Mucosa of descending colon (tissue), 3 donors: ENCODE data around the gene MSI2. TPM values are rescaled to one million over a fixed set of nuclear protein-coding genes. Genes with fewer than 3 reads are reported as not detected.

Experiments used
- ATAC-seq: fragments of 200-7000 bp; cut with Tn5 transposase; one replicate; pipeline ENCODE4 v1.9.1; 2020; ENCODE audit warnings: mild to moderate bottlenecking, moderate library complexity
- DNase-seq, 3 donors: peaks; one replicate each; pipeline ENCODE4 v3.0.0-alpha.2; 2020
- H3K36me3 ChIP-seq: fragments of 200-600 bp; one replicate; pipeline ENCODE4 v1.8.0; 2021; ENCODE audit warnings: low read depth, mild to moderate bottlenecking
- H3K4me1 ChIP-seq: fragments of 200-600 bp; one replicate; pipeline ENCODE4 v1.8.0; 2021; ENCODE audit warnings: low read depth, mild to moderate bottlenecking
- H3K4me3 ChIP-seq: fragments of 200-600 bp; one replicate; pipeline ENCODE4 v1.8.0; 2021; ENCODE audit warnings: mild to moderate bottlenecking
- H3K9me3 ChIP-seq: fragments of 200-600 bp; one replicate; pipeline ENCODE4 v1.8.0; 2021; ENCODE audit warnings: mild to moderate bottlenecking
- CTCF ChIP-seq: fragments of 200-600 bp; IDR thresholded peaks from one replicate; pipeline ENCODE4 v1.8.0; 2022; ENCODE audit warnings: antibody characterized with exemption, mild to moderate bottlenecking
- intact Hi-C, 2 donors: fragments of 100-400 bp; cut with DNase I in 1 of 2; cut with micrococcal nuclease in 1 of 2; formaldehyde crosslinking; loops; one replicate each; pipeline versions ENCODE4 v1.11.0 to v1.11.1; 2022; cut with DNase I, micrococcal nuclease
- total RNA-seq, 3 donors: library from RNA; stranded (reverse); fragmentation: NEBNext Ultra II Directional in 2 of 3; extraction: Animal tissue kit (Norgen Biotek cat#: 25700) in 2 of 3; gene quantifications; one replicate each; pipeline versions ENCODE4 v1.2.1 to v1.2.4, GENCODE V29; 2021 to 2023
- donor health status: DM: no; HTN: no; CAD: no; lungs with moderate emphysema.
- donor health status: DM: no; HTN: no; CAD: no.
- donor health status: DM: no; HTN: yes; CAD: no.

MSI2 gene
- total RNA-seq, 3 donors from 2014 or later, result 60.0 to 72.6 (median 65.7) TPM

- Histone ChIP-seq H3K4me3 (no peak overlapping the region), H3K36me3 (no peaks in the 10 kb centered on the region), H3K9me3 (no peaks in the 10 kb centered on the region), H3K4me1 (peaks cover 8% of the 10 kb centered on the region)
- TF ChIP-seq CTCF, result no peak
- intact Hi-C loops, result no loop called here
- ATAC-seq (no peak), DNase-seq (no peak)
Observed at GRCh38 chr17:57434361-57434760, 178.0 kb downstream of the MSI2 start.

- DNase-seq, result no peak
- ATAC-seq, result peak; percentile 16
- Histone ChIP-seq H3K9me3 (no peaks in the 10 kb centered on the region), H3K4me3 (no peak overlapping the region), H3K36me3 (no peaks in the 10 kb centered on the region), H3K4me1 (peaks cover 20% of the 10 kb centered on the region)
- intact Hi-C loops, result no loop called here
- no peak for TF ChIP-seq CTCF
Observed at GRCh38 chr17:57436565-57436964, 180.2 kb downstream of the MSI2 start.

GRCh38 chr17:57438066-57438731 lies 181.9 kb downstream of the MSI2 start:
- no peaks in the 10 kb centered on the region for H3K9me3 ChIP-seq
- peaks cover 21% of the 10 kb centered on the region for H3K4me1 ChIP-seq
- no peak for TF ChIP-seq CTCF
- intact Hi-C loops, result no loop called here
- no peaks in the 10 kb centered on the region for H3K36me3 ChIP-seq
- ATAC-seq (no peak), DNase-seq (no peak)
- H3K4me3 ChIP-seq, result no peak overlapping the region

- no peaks in the 10 kb centered on the region for H3K9me3 ChIP-seq
- peaks cover 21% of the 10 kb centered on the region for H3K4me1 ChIP-seq
- ATAC-seq, result no peak
- intact Hi-C loops, result no loop called here
- H3K36me3 ChIP-seq, result no peaks in the 10 kb centered on the region
- no peak overlapping the region for H3K4me3 ChIP-seq
- no peak for TF ChIP-seq CTCF
- no peak for DNase-seq
Observed at GRCh38 chr17:57439651-57440050, 183.3 kb downstream of the MSI2 start.

- H3K36me3 ChIP-seq, result no peaks in the 10 kb centered on the region
- TF ChIP-seq CTCF, result no peak
- peak; percentile 48 to 68 (median 66) for DNase-seq
- peak; percentile 75 for ATAC-seq
- no peak overlapping the region for H3K4me3 ChIP-seq
- H3K4me1 ChIP-seq, result peaks cover 21% of the 10 kb centered on the region
- H3K9me3 ChIP-seq, result no peaks in the 10 kb centered on the region
- intact Hi-C loops, result no loop called here
Observed at GRCh38 chr17:57440522-57441269, 184.4 kb downstream of the MSI2 start.
